Islet precursor cell (in vitro differentiated cells): ENCODE results near the gene CHST11.
"Not testable (repeated sequence)": the region's sequence is repeated elsewhere in the genome, so short reads cannot be mapped to it uniquely, and the experiment has no call there.

Source experiments
- DNase-seq: peaks from one replicate; pipeline ENCODE4 v3.0.0-alpha.2; 2018

The CHST11 gene

GRCh38 chr12:104784592-104784991 lies 327.8 kb downstream of the CHST11 start:
- no peak for DNase-seq

DNA sequence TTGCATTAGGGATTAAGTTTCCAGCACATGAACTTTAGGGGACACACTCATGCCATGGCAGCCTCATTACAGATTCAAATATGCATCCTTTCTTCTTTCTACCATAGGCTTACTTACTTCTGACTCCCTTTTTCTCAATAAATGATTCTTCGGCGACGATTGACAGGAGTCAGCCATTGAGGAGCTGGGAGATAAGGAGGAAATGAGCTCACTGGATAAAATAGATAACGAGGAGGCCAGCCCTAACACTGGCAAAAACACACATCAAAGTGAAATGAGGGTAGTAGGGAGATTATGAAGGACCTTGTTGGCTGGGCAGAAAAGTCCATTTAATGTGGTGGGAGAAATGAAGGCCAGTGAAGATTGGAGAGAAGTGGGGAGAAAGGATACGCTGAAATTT lies 329.1 kb downstream of the CHST11 start:
- no peak for DNase-seq

- no peak for DNase-seq
These were observed 329.6 kb downstream of the CHST11 start for GRCh38 chr12:104786352-104786751.

- peak; percentile 62 for DNase-seq
These were observed 332.1 kb downstream of the CHST11 start for GRCh38 chr12:104788840-104789271.

DNA sequence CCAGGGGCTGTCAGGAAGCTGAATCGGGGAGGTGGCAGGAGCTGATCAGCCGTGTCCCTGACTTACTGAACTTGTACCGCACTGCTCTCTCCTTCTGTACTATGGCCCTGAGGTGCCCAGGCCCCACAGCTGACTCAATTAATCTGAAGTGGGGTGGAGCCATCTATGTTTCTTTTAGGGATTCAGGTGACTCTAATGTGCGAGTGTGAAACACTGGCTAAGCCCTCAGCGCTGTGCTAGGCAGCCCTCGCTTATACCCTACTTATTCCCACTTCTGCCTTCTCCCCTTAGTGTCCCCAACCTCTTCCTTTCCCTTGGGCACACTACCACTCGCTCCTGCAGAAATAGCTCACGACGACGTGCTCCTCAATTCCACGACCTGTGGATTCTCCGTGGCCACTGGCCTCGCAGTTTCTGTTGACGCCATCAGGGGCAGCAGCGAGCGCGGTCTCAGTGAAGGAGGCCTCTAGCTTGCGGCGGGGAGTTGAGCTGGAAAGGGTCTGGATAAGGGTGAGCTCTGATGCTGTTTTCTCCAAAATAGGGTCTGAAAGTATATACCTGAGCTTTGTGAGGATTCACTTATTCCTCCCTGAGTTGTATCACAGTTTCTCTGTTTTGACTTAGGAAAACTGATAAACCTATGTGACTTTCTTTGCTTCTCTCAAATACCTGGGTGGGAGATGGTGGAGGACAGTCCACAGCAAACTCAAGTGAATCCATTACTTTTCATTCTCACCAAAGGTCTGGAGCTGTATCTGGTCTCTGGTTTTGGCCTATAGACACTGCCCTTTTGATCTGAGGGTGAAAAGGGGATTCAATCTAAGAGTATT lies 333.8 kb downstream of the CHST11 start:
- DNase-seq = peak; percentile 83

GRCh38 chr12:104792570-104792969 lies 335.8 kb downstream of the CHST11 start:
- DNase-seq = peak; percentile 83

- peak; percentile 62 for DNase-seq
These were observed 336.5 kb downstream of the CHST11 start for GRCh38 chr12:104793285-104793684.

DNA sequence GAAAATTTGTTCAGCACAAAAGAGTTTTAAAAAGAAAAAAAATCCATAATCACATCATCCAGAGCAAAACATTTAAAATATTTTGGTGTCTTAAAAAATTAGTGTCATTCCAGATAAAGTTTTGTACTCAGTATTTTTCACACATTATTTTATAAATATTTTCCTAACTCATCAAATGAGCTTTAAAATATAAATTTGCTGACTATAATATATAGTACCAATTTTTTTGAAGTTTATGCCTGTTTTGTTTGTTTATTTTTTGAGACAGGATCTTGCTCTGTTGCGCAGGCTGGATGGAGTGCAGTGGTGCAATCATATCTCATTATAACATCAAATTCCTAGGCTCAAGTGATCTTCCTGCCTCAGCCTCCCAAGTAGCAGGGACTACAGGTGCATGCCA lies 337.2 kb downstream of the CHST11 start:
- DNase-seq = no peak

DNA sequence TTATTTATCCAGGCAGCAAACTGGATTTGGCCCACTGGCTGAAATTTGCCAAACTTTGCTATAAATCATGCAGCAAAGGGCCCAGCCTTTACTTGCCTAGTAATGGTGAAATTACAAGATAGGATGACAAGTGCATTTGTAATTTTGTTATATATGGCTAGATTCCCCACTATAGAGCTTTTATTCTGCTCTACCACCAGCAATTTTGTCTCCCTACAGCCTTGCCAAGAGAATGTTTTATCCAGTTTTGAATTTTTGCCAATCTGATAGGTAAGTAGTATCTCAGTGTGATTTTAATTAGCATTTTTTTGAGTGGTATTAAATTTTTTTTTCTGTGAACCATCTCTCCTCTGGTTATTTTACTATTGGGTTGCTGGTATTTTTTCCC lies 339.7 kb downstream of the CHST11 start:
- DNase-seq = no peak

GRCh38 chr12:104799458-104799857 lies 342.7 kb downstream of the CHST11 start:
- DNase-seq = no peak

- DNase-seq = no peak
These were observed 344.3 kb downstream of the CHST11 start for GRCh38 chr12:104801005-104801404.

GRCh38 chr12:104801427-104801826 lies 344.7 kb downstream of the CHST11 start:
- DNase-seq = no peak

DNA sequence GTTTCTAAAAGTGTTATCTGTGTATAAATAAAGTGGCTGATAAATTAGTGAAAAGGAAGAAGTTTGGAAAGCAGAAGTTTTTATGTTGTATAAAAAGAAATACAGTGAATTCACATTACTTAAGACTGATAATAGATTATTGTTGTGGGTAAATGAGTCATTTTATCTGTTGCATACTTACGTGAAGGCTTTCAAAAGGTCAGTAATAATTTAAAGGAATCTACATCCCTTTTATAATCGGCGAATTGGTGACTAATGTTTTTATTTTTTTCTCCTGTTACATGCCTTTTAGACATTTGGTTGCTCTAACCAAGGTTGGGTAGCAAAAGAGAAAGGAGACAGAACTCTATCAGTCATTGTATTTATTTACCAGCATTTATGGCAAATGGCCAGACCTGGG lies 345.5 kb downstream of the CHST11 start:
- DNase-seq = no peak

GRCh38 chr12:104805186-104805585 lies 348.4 kb downstream of the CHST11 start:
- peak; percentile 82 for DNase-seq

DNA sequence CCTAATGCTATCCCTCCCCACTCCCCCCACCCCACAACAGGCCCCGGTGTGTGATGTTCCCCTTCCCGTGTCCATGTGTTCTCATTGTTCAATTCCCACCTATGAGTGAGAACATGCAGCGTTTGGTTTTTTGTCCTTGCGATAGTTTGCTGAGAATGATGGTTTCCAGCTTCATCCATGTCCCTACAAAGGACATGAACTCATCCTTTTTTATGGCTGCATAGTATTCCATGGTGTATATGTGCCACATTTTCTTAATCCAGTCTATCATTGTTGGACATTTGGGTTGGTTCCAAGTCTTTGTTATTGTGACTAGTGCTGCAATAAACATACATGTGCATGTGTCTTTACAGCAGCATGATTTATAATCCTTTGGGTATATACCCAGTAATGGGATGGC lies 349.4 kb downstream of the CHST11 start:
- DNase-seq = not testable (repeated sequence)

GRCh38 chr12:104809251-104809650 lies 352.5 kb downstream of the CHST11 start:
- DNase-seq = no peak

DNA sequence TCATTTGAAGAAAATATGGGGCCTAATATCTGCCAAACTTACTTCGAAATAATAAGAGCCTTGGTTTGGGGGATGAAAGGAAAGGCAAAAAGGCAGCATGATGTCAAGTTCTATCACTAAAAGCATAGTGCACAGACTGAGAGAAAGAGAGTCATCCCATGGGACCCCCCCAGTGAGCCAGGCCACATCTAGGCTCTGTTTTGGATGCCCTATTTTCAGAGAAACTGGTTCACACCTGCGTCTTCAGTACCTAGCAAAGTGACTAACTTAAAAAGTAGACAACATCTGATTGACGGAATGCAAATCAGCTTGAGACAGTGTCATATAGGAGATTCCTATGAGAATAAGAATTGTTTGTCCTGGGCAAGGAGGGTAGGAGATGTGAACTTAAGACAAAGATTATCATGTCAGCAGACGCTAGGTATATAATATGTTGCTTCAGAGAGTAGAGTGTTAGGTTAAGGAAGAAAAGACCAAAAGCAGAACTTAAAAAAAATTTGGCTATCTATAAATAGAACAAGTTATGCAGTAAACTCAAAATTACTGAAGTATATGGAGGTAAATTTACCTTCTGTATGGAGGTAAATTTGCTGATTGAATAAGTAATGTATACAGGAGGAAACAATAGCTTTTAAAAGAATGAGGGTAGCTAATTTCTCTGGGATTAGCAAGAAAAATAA lies 353.1 kb downstream of the CHST11 start:
- no peak for DNase-seq
